Upper lobe of left lung (tissue), 4 donors: Measurements from ENCODE around the gene LMOD1.

ENCODE experiments used
- EP300 ChIP-seq, 4 donors: sonication (generic); formaldehyde crosslinking; IDR thresholded peaks; one replicate each; pipeline ENCODE4 v1.5.1; 2017; ENCODE audit warnings: antibody characterized with exemption in 4 of 4, control low read depth in 2 of 4
- POLR2A ChIP-seq, 4 donors: fragments of 450-650 bp; IDR thresholded peaks; one replicate each; pipeline ENCODE4 v1.5.1; 2016 to 2017; ENCODE audit warnings: antibody characterized with exemption in 4 of 4, mild to moderate bottlenecking in 2 of 4
- TF ChIP-seq, protein P1 (sequence below), 6 experiments: fragments of 450-650 bp in 4 of 6; fragments of 200-600 bp in 2 of 6; sonication (generic) in 2 of 6; IDR thresholded peaks; one replicate each; pipeline ENCODE4 v1.5.1; 2016 to 2019; ENCODE audit warnings: antibody characterized with exemption in 6 of 6

DNA sequence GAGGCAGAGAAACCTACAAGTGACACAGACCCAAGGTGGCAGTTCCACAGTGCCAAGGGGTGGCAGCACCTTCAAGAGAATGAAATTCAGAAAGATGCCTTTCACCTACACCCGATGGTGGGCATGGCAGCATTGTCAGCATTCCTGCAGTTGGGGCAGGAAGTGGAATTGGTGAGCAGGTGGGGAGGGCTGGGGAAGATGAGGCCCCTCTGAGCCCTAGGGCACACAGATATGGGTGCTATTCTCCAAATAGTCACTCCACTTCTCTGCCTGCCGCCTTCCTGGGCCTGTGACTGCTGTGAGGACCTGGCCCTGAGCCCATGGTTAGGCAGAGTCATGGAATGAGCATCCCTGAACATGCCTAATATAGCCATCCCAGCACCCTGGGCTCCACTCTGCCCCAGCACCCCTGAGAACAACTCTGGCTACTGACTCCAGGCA lies 49.4 kb downstream of the LMOD1 start:
- TF ChIP-seq POLR2A (IDR thresholded peaks at IDR 0.05) (no peak), EP300 (IDR thresholded peaks at IDR 0.05) (no peak)
- TF ChIP-seq, protein P1, sequence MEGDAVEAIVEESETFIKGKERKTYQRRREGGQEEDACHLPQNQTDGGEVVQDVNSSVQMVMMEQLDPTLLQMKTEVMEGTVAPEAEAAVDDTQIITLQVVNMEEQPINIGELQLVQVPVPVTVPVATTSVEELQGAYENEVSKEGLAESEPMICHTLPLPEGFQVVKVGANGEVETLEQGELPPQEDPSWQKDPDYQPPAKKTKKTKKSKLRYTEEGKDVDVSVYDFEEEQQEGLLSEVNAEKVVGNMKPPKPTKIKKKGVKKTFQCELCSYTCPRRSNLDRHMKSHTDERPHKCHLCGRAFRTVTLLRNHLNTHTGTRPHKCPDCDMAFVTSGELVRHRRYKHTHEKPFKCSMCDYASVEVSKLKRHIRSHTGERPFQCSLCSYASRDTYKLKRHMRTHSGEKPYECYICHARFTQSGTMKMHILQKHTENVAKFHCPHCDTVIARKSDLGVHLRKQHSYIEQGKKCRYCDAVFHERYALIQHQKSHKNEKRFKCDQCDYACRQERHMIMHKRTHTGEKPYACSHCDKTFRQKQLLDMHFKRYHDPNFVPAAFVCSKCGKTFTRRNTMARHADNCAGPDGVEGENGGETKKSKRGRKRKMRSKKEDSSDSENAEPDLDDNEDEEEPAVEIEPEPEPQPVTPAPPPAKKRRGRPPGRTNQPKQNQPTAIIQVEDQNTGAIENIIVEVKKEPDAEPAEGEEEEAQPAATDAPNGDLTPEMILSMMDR (IDR thresholded peaks at IDR 0.05) = no peak
